HepG2 (cell line): ENCODE measurements around the gene RHBG. TPM values are rescaled to one million over a fixed set of nuclear protein-coding genes. Genes with fewer than 3 reads are reported as not detected.

Experiments
- ATAC-seq: fragments of 200-7000 bp; cut with Tn5 transposase; 3 replicates; pipeline ENCODE4 v1.9.1; 2020; ENCODE audit warnings: mild to moderate bottlenecking, moderate library complexity
- BruUV-seq: library from RNA; stranded (reverse); fragments of 400-500 nt; replicated peaks from 2 replicates; lab custom pipeline; 2021; lab: Mats Ljungman, UMichigan
- CTCF ChIA-PET: fragments of 300-600 bp; formaldehyde crosslinking; extraction: SDS; loops from one replicate; lab custom pipeline; 2021; ENCODE audit warnings: low total read pairs, inconsistent platforms, low intra/inter-chr PET ratio; lab: Yijun Ruan, JAX
- POLR2A ChIA-PET: fragments of 350-600 bp; sonication (Branson Sonifier 250); formaldehyde crosslinking; loops from one replicate; lab custom pipeline; 2020; ENCODE audit warnings: antibody characterized with exemption, inconsistent platforms; lab: Yijun Ruan, JAX
- DNase-seq: peaks from one replicate; pipeline ENCODE4 v3.0.0-alpha.2; 2015; ENCODE audit warnings: low spot score
- FAIRE-seq: peaks from 3 replicates; lab custom pipeline; 2011; peaks lifted over from hg19 to GRCh38; lab: Jason Lieb, UNC
- H2AFZ ChIP-seq: one replicate; pipeline ENCODE4 v1.6.1; 2011; ENCODE audit warnings: low read length, inconsistent platforms
- H3K27ac ChIP-seq: fragments of 300-600 bp; 3 replicates; pipeline ENCODE4 v1.8.0; 2011; ENCODE audit warnings: mixed run types, mild to moderate bottlenecking, mixed read lengths, low read length, inconsistent platforms; ENCODE audit not compliant: insufficient read depth; ENCODE audit errors: extremely low read length
- H3K27me3 ChIP-seq, 2 experiments: fragments of 200-600 bp in 1 of 2; 2 replicates in 1 of 2; 3 replicates in 1 of 2; pipeline versions ENCODE4 v1.6.0 to v1.8.0; 2011; ENCODE audit warnings: low read length in 2 of 2, mild to moderate bottlenecking in 2 of 2, moderate library complexity in 2 of 2, inconsistent platforms in 1 of 2; ENCODE audit not compliant: insufficient read depth in 2 of 2, control insufficient read depth in 1 of 2
- H3K36me3 ChIP-seq, 2 experiments: fragments of 200-600 bp in 1 of 2; replicated peaks in 1 of 2; 2 replicates in 1 of 2; 3 replicates in 1 of 2; pipeline versions ENCODE4 v1.5.1 to v1.8.0; 2011; ENCODE audit warnings: low read length in 2 of 2, inconsistent platforms in 1 of 2; ENCODE audit not compliant: insufficient read depth in 2 of 2, control insufficient read depth in 1 of 2
- H3K4me1 ChIP-seq: 2 replicates; pipeline ENCODE4 v1.5.1; 2012; ENCODE audit warnings: low read length, inconsistent platforms; ENCODE audit not compliant: insufficient read depth
- H3K4me2 ChIP-seq: 2 replicates; pipeline ENCODE4 v1.6.0; 2011; ENCODE audit warnings: low read depth, low read length, inconsistent platforms
- H3K4me3 ChIP-seq, 3 experiments: fragments of 200-600 bp in 1 of 3; sonication (generic), shearing (Covaris generic) in 1 of 3; replicated peaks in 1 of 3; 2 replicates each; pipeline ENCODE4 v1.5.1; 2011 to 2016; ENCODE audit warnings: low read length in 3 of 3, inconsistent platforms in 2 of 3, low read depth in 2 of 3, mild to moderate bottlenecking in 2 of 3, control low read depth in 1 of 3, mixed read lengths in 1 of 3; ENCODE audit not compliant: insufficient read depth in 1 of 3
- H3K79me2 ChIP-seq: one replicate; pipeline ENCODE4 v1.6.1; 2011; ENCODE audit warnings: low read length, inconsistent platforms; ENCODE audit not compliant: insufficient read depth
- H3K9ac ChIP-seq: 2 replicates; pipeline ENCODE4 v1.6.0; 2011; ENCODE audit warnings: mild to moderate bottlenecking, low read depth, low read length, inconsistent platforms; ENCODE audit not compliant: insufficient read depth
- H3K9me3 ChIP-seq: 2 replicates; pipeline ENCODE4 v1.5.1; 2012; ENCODE audit warnings: mild to moderate bottlenecking, low read length
- H4K20me1 ChIP-seq: 2 replicates; pipeline ENCODE4 v1.6.0; 2011; ENCODE audit warnings: inconsistent platforms, mild to moderate bottlenecking, low read length, moderate library complexity; ENCODE audit not compliant: insufficient read depth
- DR1 ChIP-seq: sonication (generic); formaldehyde crosslinking; IDR thresholded peaks from 2 replicates; pipeline ENCODE4 v1.8.0; 2021; ENCODE audit warnings: mild to moderate bottlenecking, missing genetic modification reagents, inconsistent platforms
- FOXC1 ChIP-seq: sonication (generic); formaldehyde crosslinking; IDR thresholded peaks from 2 replicates; pipeline ENCODE4 v1.8.0; 2022; ENCODE audit warnings: mild to moderate bottlenecking, missing genetic modification reagents, borderline replicate concordance
- GFI1 ChIP-seq: sonication (generic); formaldehyde crosslinking; IDR thresholded peaks from 2 replicates; pipeline ENCODE4 v1.5.0; 2020; ENCODE audit warnings: missing genetic modification reagents, mild to moderate bottlenecking, borderline replicate concordance
- HIVEP1 ChIP-seq: sonication (generic); formaldehyde crosslinking; IDR thresholded peaks from 2 replicates; pipeline ENCODE4 v1.4.0; 2020; ENCODE audit warnings: mild to moderate bottlenecking, missing genetic modification reagents
- HNF4A ChIP-seq: sonication (generic); formaldehyde crosslinking; IDR thresholded peaks from 2 replicates; pipeline ENCODE4 v1.4.0; 2020; ENCODE audit warnings: missing genetic modification reagents
- MYPOP ChIP-seq: sonication (generic); formaldehyde crosslinking; IDR thresholded peaks from 2 replicates; pipeline ENCODE4 v1.8.1; 2023; ENCODE audit warnings: mild to moderate bottlenecking, moderate library complexity, missing genetic modification reagents
- NONO ChIP-seq, 2 experiments: fragments of 450-650 bp in 1 of 2; sonication (generic) in 1 of 2; formaldehyde crosslinking in 1 of 2; IDR thresholded peaks in 1 of 2; conservative IDR thresholded peaks in 1 of 2; 2 replicates each; pipeline versions ENCODE4 v1.6.1 to v1.8.0; 2017 to 2022; ENCODE audit warnings: mild to moderate bottlenecking in 1 of 2, missing genetic modification reagents in 1 of 2, moderate library complexity in 1 of 2
- POLR2AphosphoS2 ChIP-seq: IDR thresholded peaks from 2 replicates; pipeline ENCODE4 v1.6.1; 2011; ENCODE audit warnings: low read depth, low read length, improper control_type of control experiment
- TRAFD1 ChIP-seq: sonication (generic); formaldehyde crosslinking; IDR thresholded peaks from 2 replicates; pipeline ENCODE4 v1.5.1; 2020; ENCODE audit warnings: missing genetic modification reagents, mild to moderate bottlenecking, borderline replicate concordance
- ZFP91 ChIP-seq: sonication (generic); formaldehyde crosslinking; IDR thresholded peaks from 2 replicates; pipeline ENCODE4 v1.9.0; 2022; ENCODE audit warnings: missing genetic modification reagents, mild to moderate bottlenecking, borderline replicate concordance
- ZNF772 ChIP-seq: sonication (generic); formaldehyde crosslinking; IDR thresholded peaks from 2 replicates; pipeline ENCODE4 v1.5.0; 2020; ENCODE audit warnings: mild to moderate bottlenecking, missing genetic modification reagents
- ZUFSP ChIP-seq: sonication (generic); formaldehyde crosslinking; IDR thresholded peaks from 2 replicates; pipeline ENCODE4 v1.9.0; 2021; ENCODE audit warnings: missing genetic modification reagents, mild to moderate bottlenecking, borderline replicate concordance
- WGBS: methylation state at CpG from one replicate; pipeline ENCODE4 v1.1.6; 2017; ENCODE audit warnings: low lambda C conversion rate; 5-methylcytosine and 5-hydroxymethylcytosine counted together
- in situ Hi-C: cut with HindIII; loops from 2 replicates; pipeline ENCODE4 v1.10.0; 2017; ENCODE audit warnings: low pct_unique_long_range_greater_than_20kb; ENCODE audit not compliant: extremely low pct_ligation_motif_present
- intact Hi-C: fragments of 100-400 bp; cut with micrococcal nuclease; formaldehyde crosslinking; loops from one replicate; pipeline ENCODE4 v1.10.0; 2022; ENCODE audit not compliant: unreplicated experiment
- polyA plus RNA-seq, 8 experiments: library from polyadenylated mRNA; depleted of rRNA in 3 of 8; stranded (reverse) in 7 of 8; unstranded in 1 of 8; fragments of >200 nt; fragmentation: Illumina TruSeq in 4 of 8; extraction: Trizol in 4 of 8; gene quantifications; 2 replicates each; pipeline versions ENCODE4 v1.2.1 to v1.2.3, GENCODE V29; 2011 to 2016; ENCODE audit warnings: low read depth in 4 of 8, missing spikeins in 1 of 8, mixed read lengths in 1 of 8; ENCODE audit not compliant: insufficient read depth in 1 of 8
- total RNA-seq, 5 experiments: library from RNA; depleted of rRNA; stranded (reverse); fragments of >200 nt; fragmentation: Illumina TruSeq; extraction: Trizol; gene quantifications; 2 replicates each; pipeline ENCODE4 v1.2.3, GENCODE V29; 2016; ENCODE audit warnings: low read depth in 1 of 5

RHBG gene
- total and polyA plus RNA-seq, 2 of the 13 experiments (the other 11 are each of a cell fraction or from before 2014, with no cell fraction given), result 61.8 to 73.5 TPM

GRCh38 chr1:156385534-156386031, 16.6 kb downstream of the RHBG start (continued):
- 0 out of 2 replicates have a peak, but pooled peaks have one; percentile 2 for TF ChIP-seq GFI1 (CRISPR knock-in tag)
- peak; percentile 32; the same call in 1 of the 2 replicates for TF ChIP-seq POLR2AphosphoS2
- TF ChIP-seq DR1, result no peak
- TF ChIP-seq HNF4A, result 0 out of 2 replicates have a peak, but pooled peaks have one; percentile 4
- no peak for TF ChIP-seq HIVEP1 (CRISPR knock-in tag)
- TF ChIP-seq ZUFSP (CRISPR knock-in tag), result no peak

GRCh38 chr1:156386134-156386901, 17.3 kb downstream of the RHBG start:
- CTCF ChIA-PET, result interaction anchor here (1.1 to 5.4 kb wide), 3 partner anchors 30 to 94 kb away, joined by 3 to 76 read pairs (median 9); no protein-coding TSS in a partner anchor
- intact Hi-C loops (no loop called here), in situ Hi-C loops (loop anchor here (5.0 kb wide), 1 partner anchor 51 kb away; no protein-coding TSS in a partner anchor)
- H3K36me3 ChIP-seq, result peaks cover 15 to 34% of the 10 kb centered on the region in 2 experiments
- DNase-seq, result no peak
- ATAC-seq, result no peak
- no peaks in the 10 kb centered on the region for H3K79me2 ChIP-seq
- H3K27me3 ChIP-seq, result peaks cover 4 to 24% of the 10 kb centered on the region in 2 experiments; a peak in 3 of 5 replicates
- H3K9ac ChIP-seq, result no peak overlapping the region
- POLR2A ChIA-PET, result interaction anchor here (1.3 to 12.6 kb wide), 9 partner anchors 9 to 115 kb away, joined by 3 to 189 read pairs (median 7); partner anchors contain the start of genes RHBG and SMG5
- H3K4me3 ChIP-seq, result no peak overlapping the region
- H4K20me1 ChIP-seq, result no peaks in the 10 kb centered on the region; the same call in 1 of the 2 replicates
- H3K9me3 ChIP-seq, result no peaks in the 10 kb centered on the region
- BruUV-seq, result no TSS peak
- H3K27ac ChIP-seq, result no peak overlapping the region
- no peak overlapping the region for H3K4me2 ChIP-seq
- 86% methylated on average over 6 of the region's 6 CpGs for WGBS
- H2AFZ ChIP-seq, result no peak overlapping the region
- FAIRE-seq, result no peak
- peaks cover 32% of the 10 kb centered on the region for H3K4me1 ChIP-seq
- no peak for TF ChIP-seq NONO (IDR thresholded peaks at IDR 0.05)
- TF ChIP-seq NONO (CRISPR knock-in tag; conservative IDR thresholded peaks at IDR 0.05), result 0 out of 2 replicates have a peak, but pooled peaks have one; percentile 16
- TF ChIP-seq MYPOP, result 0 out of 2 replicates have a peak, but pooled peaks have one; percentile 21
- no peak for TF ChIP-seq TRAFD1
- peak; percentile 48; the same call in 1 of the 2 replicates for TF ChIP-seq ZFP91 (CRISPR knock-in tag)
- no peak for TF ChIP-seq FOXC1 (CRISPR knock-in tag)
- TF ChIP-seq ZNF772, result 0 out of 2 replicates have a peak, but pooled peaks have one; percentile 35
